ELR (cell line): ENCODE measurements around the gene PPP3CA.

Source experiments
- DNase-seq: peaks from one replicate; pipeline ENCODE4 v3.0.0-alpha.2; 2015; ENCODE audit warnings: low read depth

Gene PPP3CA

GRCh38 chr4:101288365-101289145 lies 58.8 kb downstream of the PPP3CA start:
- DNase-seq, result no peak

- no peak for DNase-seq
Observed at GRCh38 chr4:101287324-101287723, 60.0 kb downstream of the PPP3CA start.

GRCh38 chr4:101286663-101287062 lies 60.7 kb downstream of the PPP3CA start:
- DNase-seq, result no peak

GRCh38 chr4:101285985-101286384 lies 61.3 kb downstream of the PPP3CA start:
- DNase-seq, result no peak

GRCh38 chr4:101284546-101284945 lies 62.8 kb downstream of the PPP3CA start:
- DNase-seq, result no peak

GRCh38 chr4:101283434-101283833 lies 63.9 kb downstream of the PPP3CA start:
- no peak for DNase-seq

GRCh38 chr4:101282076-101282844 lies 65.1 kb downstream of the PPP3CA start:
- DNase-seq, result no peak

- DNase-seq, result no peak
Observed at GRCh38 chr4:101280866-101281600, 66.3 kb downstream of the PPP3CA start.

- DNase-seq, result peak; percentile 77
Observed at GRCh38 chr4:101279377-101279871, 67.9 kb downstream of the PPP3CA start.

- DNase-seq, result peak; percentile 80
Observed at GRCh38 chr4:101277671-101278070, 69.7 kb downstream of the PPP3CA start.

- no peak for DNase-seq
Observed at GRCh38 chr4:101276661-101277060, 70.7 kb downstream of the PPP3CA start.

- DNase-seq, result no peak
Observed at GRCh38 chr4:101274888-101275752, 72.2 kb downstream of the PPP3CA start.

GRCh38 chr4:101271516-101271915 lies 75.8 kb downstream of the PPP3CA start:
- DNase-seq, result peak; percentile 22

GRCh38 chr4:101269682-101270081 lies 77.6 kb downstream of the PPP3CA start:
- no peak for DNase-seq

- DNase-seq, result no peak
Observed at GRCh38 chr4:101265816-101266172, 81.5 kb downstream of the PPP3CA start.

GRCh38 chr4:101264993-101265815 lies 82.1 kb downstream of the PPP3CA start:
- DNase-seq, result peak; percentile 12

GRCh38 chr4:101264512-101264911 lies 82.8 kb downstream of the PPP3CA start:
- no peak for DNase-seq

- no peak for DNase-seq
Observed at GRCh38 chr4:101262683-101263082, 84.6 kb downstream of the PPP3CA start.

GRCh38 chr4:101259876-101260275 lies 87.5 kb downstream of the PPP3CA start:
- DNase-seq, result peak; percentile 17

GRCh38 chr4:101258883-101259282 lies 88.4 kb downstream of the PPP3CA start:
- peak; percentile 13 for DNase-seq

GRCh38 chr4:101256222-101256621 lies 91.1 kb downstream of the PPP3CA start:
- DNase-seq, result no peak
